ENCODE data around the gene SLC9A6. TPM values are rescaled to one million over a fixed set of nuclear protein-coding genes. Genes with fewer than 3 reads are reported as not detected.
"Not testable (repeated sequence)": the region's sequence is repeated elsewhere in the genome, so short reads cannot be mapped to it uniquely, and the experiment has no call there.

SLC9A6 gene
- total and polyA plus RNA-seq, 7 experiments from 2014 or later = 16.0 to 24.9 (median 18.9) TPM

DNA sequence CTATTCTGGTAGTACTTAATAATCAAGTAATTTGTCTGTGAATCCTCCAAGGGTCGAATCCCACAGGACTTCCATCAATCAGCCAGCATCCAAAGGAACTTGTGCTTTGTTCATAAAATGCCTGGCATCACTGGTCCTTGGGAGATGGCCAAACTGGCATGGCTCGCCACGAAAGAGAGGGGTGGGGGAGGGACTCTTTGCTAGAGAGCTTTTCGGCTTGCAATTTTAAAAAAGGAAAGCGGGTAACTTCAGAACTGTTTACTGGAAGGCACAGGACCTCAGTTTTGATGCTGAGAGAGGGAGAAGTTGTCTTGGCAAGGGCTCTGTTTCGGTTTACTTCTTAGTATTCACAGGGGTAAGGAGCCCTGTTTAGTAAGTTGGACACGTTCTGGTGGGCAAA lies 82.7 kb downstream of the SLC9A6 start:
- no peaks in the 10 kb centered on the region for H3K36me3 Mint-ChIP-seq
- ChIA-PET POLR2A (interaction anchor here (1.2 kb wide), 1 partner anchor 38 kb away, joined by 3 read pairs; no protein-coding TSS in a partner anchor), CTCF (interaction anchor here (0.6 kb wide), 1 partner anchor 201 kb away, joined by 3 read pairs; no protein-coding TSS in a partner anchor)
- Histone ChIP-seq H3K27ac (ENCODE audit: low read depth, low read length) (no peak overlapping the region), H3K4me1 (ENCODE audit: control insufficient read depth in 2 of 2, insufficient read depth in 2 of 2, low read length in 2 of 2) (peaks cover 0 to 28% of the 10 kb centered on the region in 2 donors), H3K4me3 (ENCODE audit: low read length) (no peak overlapping the region), H3K36me3 (ENCODE audit: control insufficient read depth in 2 of 3, insufficient read depth in 3 of 3, low read length in 3 of 3) (no peaks in the 10 kb centered on the region), H3K9me3 (ENCODE audit: control insufficient read depth in 2 of 3, low read length in 3 of 3) (no peaks in the 10 kb centered on the region), H3K27me3 (ENCODE audit: control insufficient read depth in 2 of 2, insufficient read depth in 2 of 2, low read length in 2 of 2) (no peaks in the 10 kb centered on the region)
- no peak overlapping the region for H3K4me3 Mint-ChIP-seq
- H3K27me3 Mint-ChIP-seq = no peaks in the 10 kb centered on the region
- H3K4me1 Mint-ChIP-seq = peaks cover 19 to 50% (median 45%) of the 10 kb centered on the region in 7 donors
- no peak for DNase-seq
- peaks cover 0 to 6% (median 0%) of the 10 kb centered on the region in 11 donors for H3K9me3 Mint-ChIP-seq
- peak overlapping the region in 4 of 9 donors; percentile 19 to 67 (median 34) for H3K27ac Mint-ChIP-seq
- intact Hi-C loops (cut with micrococcal nuclease) = no loop called here
- no peak for ATAC-seq

DNA sequence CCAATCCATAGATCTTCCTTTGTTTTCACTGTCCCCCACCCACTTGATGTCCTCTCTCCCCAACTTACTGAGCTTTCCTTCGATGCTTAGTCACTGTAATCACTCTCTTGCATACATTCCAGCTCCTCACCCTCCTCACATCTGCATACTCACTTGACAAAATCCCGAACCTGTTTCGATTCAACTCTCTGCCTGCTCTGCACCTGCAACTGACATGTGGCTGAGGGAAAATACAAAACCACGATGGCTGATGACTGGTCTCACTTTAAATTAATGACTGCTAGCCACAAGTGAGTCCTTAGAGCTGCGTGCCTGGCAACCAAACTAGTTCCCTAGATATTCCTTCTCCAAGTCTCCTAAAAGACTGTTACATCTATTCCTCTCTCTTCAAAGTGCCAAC lies 91.7 kb downstream of the SLC9A6 start:
- Mint-ChIP-seq H3K27me3 (peaks cover 4 to 25% (median 12%) of the 10 kb centered on the region in 5 donors), H3K4me3 (no peak overlapping the region), H3K27ac (no peak overlapping the region), H3K36me3 (no peaks in the 10 kb centered on the region), H3K9me3 (peaks cover 0 to 2% (median 0%) of the 10 kb centered on the region in 11 donors), H3K4me1 (no peaks in the 10 kb centered on the region)
- ATAC-seq (no peak), DNase-seq (no peak)
- no peak overlapping the region for H3K27ac ChIP-seq (ENCODE audit: low read depth, low read length)
- no peaks in the 10 kb centered on the region for H3K27me3 ChIP-seq (ENCODE audit: control insufficient read depth in 2 of 2, insufficient read depth in 2 of 2, low read length in 2 of 2)
- ChIA-PET CTCF (no interaction called here), POLR2A (no interaction called here)
- no peaks in the 10 kb centered on the region for H3K4me1 ChIP-seq (ENCODE audit: control insufficient read depth in 2 of 2, insufficient read depth in 2 of 2, low read length in 2 of 2)
- H3K9me3 ChIP-seq (ENCODE audit: control insufficient read depth in 2 of 3, low read length in 3 of 3) = no peaks in the 10 kb centered on the region
- H3K36me3 ChIP-seq (ENCODE audit: control insufficient read depth in 2 of 3, insufficient read depth in 3 of 3, low read length in 3 of 3) = no peaks in the 10 kb centered on the region
- intact Hi-C loops (cut with micrococcal nuclease) = no loop called here
- H3K4me3 ChIP-seq (ENCODE audit: low read length) = no peak overlapping the region

DNA sequence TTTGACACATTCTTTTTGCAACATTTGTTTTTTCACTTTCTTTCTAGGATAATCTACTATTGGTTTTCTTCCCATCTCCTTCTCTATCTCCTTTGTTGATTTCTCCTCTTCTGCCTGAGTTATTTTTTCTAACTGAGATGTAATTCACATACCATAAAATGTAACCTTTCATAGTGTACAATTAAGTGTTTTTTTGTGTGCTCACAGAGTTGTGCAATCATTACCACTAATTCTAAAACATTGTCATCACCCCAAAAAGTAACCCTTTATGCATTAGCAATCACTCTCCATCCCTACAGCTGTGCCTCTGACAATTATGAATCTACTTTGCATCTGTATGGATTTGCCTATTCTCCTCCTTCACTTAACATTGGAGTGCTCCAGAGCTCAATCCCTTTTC lies 95.5 kb downstream of the SLC9A6 start:
- intact Hi-C loops (cut with micrococcal nuclease) = no loop called here
- Mint-ChIP-seq H3K4me1 (no peaks in the 10 kb centered on the region), H3K27ac (no peak overlapping the region), H3K4me3 (no peak overlapping the region), H3K9me3 (peaks cover 0 to 2% (median 0%) of the 10 kb centered on the region in 11 donors), H3K36me3 (no peaks in the 10 kb centered on the region), H3K27me3 (peaks cover 4 to 27% (median 12%) of the 10 kb centered on the region in 5 donors)
- H3K27ac ChIP-seq (ENCODE audit: low read depth, low read length) = no peak overlapping the region
- no peaks in the 10 kb centered on the region for H3K4me1 ChIP-seq (ENCODE audit: control insufficient read depth in 2 of 2, insufficient read depth in 2 of 2, low read length in 2 of 2)
- H3K27me3 ChIP-seq (ENCODE audit: control insufficient read depth in 2 of 2, insufficient read depth in 2 of 2, low read length in 2 of 2) = no peaks in the 10 kb centered on the region
- CTCF ChIA-PET = no interaction called here
- H3K4me3 ChIP-seq (ENCODE audit: low read length) = no peak overlapping the region
- ATAC-seq = no peak
- H3K36me3 ChIP-seq (ENCODE audit: control insufficient read depth in 2 of 3, insufficient read depth in 3 of 3, low read length in 3 of 3) = no peaks in the 10 kb centered on the region
- no peak for DNase-seq
- POLR2A ChIA-PET = no interaction called here
- no peaks in the 10 kb centered on the region for H3K9me3 ChIP-seq (ENCODE audit: control insufficient read depth in 2 of 3, low read length in 3 of 3)

DNA sequence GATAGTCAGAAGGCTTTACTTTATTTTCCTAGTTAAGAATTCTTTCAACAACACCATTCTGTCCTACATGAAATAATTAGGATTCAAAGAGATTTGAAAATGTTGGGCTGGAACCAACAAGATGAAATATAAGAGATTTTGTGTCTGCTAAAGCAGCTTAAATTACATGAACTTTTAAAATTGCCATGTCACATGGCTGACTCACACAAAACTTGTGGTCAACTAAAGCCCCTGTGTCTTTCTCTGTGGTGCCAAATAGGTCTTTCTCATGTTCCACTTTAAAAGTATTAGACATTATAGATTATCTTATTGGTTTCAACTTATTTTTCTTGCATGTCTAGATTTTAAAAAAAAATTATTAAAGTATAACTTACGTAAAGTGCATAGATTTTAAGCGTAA lies 101.3 kb downstream of the SLC9A6 start:
- ATAC-seq = no peak

DNA sequence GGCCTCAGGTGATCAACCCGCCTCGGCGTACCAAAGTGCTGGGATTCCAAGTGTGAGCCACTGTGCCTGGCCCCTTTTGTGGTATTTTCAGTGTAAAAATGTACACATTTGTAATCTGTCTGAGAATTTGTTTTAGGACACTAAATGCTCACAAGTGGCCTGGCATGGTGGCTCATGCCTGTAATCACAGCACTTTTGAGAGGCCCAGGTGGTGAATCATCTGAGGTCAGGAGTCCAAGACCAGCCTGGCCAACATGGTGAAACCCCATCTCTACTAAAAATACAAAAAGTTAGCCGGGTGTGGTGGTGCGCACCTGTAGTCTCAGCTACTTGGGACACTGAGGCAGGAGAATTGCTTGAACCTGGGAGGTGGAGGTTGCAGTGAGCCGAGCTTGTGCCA lies 106.7 kb downstream of the SLC9A6 start:
- H3K4me3 Mint-ChIP-seq; DNase-seq; H3K27me3 ChIP-seq (ENCODE audit: control insufficient read depth in 2 of 2, insufficient read depth in 2 of 2, low read length in 2 of 2); H3K4me1 ChIP-seq (ENCODE audit: control insufficient read depth in 2 of 2, insufficient read depth in 2 of 2, low read length in 2 of 2); CTCF ChIA-PET; intact Hi-C loops (cut with micrococcal nuclease); H3K9me3 ChIP-seq (ENCODE audit: control insufficient read depth in 2 of 3, low read length in 3 of 3); H3K36me3 Mint-ChIP-seq; H3K36me3 ChIP-seq (ENCODE audit: control insufficient read depth in 2 of 3, insufficient read depth in 3 of 3, low read length in 3 of 3); H3K27ac Mint-ChIP-seq; H3K27ac ChIP-seq (ENCODE audit: low read depth, low read length); H3K4me3 ChIP-seq (ENCODE audit: low read length); H3K27me3 Mint-ChIP-seq; ATAC-seq; H3K9me3 Mint-ChIP-seq; H3K4me1 Mint-ChIP-seq; POLR2A ChIA-PET: not testable (repeated sequence)

More for the DNA sequence above, 101.3 kb downstream of the SLC9A6 start:
- Mint-ChIP-seq H3K4me1 (no peaks in the 10 kb centered on the region), H3K27ac (no peak overlapping the region), H3K9me3 (peaks cover 0 to 1% (median 0%) of the 10 kb centered on the region in 11 donors), H3K4me3 (no peak overlapping the region), H3K27me3 (peaks cover 0 to 4% (median 0%) of the 10 kb centered on the region in 5 donors), H3K36me3 (no peaks in the 10 kb centered on the region)
- Histone ChIP-seq H3K9me3 (ENCODE audit: control insufficient read depth in 2 of 3, low read length in 3 of 3) (no peaks in the 10 kb centered on the region), H3K4me3 (ENCODE audit: low read length) (no peak overlapping the region), H3K36me3 (ENCODE audit: control insufficient read depth in 2 of 3, insufficient read depth in 3 of 3, low read length in 3 of 3) (no peaks in the 10 kb centered on the region), H3K27ac (ENCODE audit: low read depth, low read length) (no peak overlapping the region), H3K27me3 (ENCODE audit: control insufficient read depth in 2 of 2, insufficient read depth in 2 of 2, low read length in 2 of 2) (no peaks in the 10 kb centered on the region), H3K4me1 (ENCODE audit: control insufficient read depth in 2 of 2, insufficient read depth in 2 of 2, low read length in 2 of 2) (no peaks in the 10 kb centered on the region)
- no peak for DNase-seq
- intact Hi-C loops (cut with micrococcal nuclease) = no loop called here
- ChIA-PET POLR2A (no interaction called here), CTCF (no interaction called here)

DNA sequence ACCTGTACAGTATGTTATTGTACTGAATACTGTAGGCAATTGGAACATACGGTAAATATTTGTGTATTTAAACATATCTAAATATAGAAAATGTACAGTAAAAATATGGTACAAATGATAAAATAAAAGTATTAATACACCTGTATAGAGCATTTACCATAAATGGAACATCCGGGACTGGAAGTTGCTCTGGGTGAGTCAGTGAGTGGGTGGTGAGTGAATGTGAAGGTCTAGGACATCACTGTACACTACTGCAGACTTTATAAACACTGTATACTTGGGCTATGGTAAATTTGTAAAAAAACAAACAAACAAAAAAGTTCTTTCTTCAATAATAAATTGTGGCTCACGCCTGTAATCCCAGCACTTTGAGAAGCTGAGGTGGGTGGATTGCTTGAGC lies 109.7 kb downstream of the SLC9A6 start:
- POLR2A ChIA-PET = no interaction called here
- no peak overlapping the region for H3K4me3 Mint-ChIP-seq
- peaks cover 0 to 1% (median 0%) of the 10 kb centered on the region in 7 donors for H3K4me1 Mint-ChIP-seq

More for the DNA sequence above, 109.7 kb downstream of the SLC9A6 start:
- Mint-ChIP-seq H3K9me3 (no peaks in the 10 kb centered on the region), H3K36me3 (no peaks in the 10 kb centered on the region), H3K27ac (no peak overlapping the region), H3K27me3 (no peaks in the 10 kb centered on the region)
- no peaks in the 10 kb centered on the region for H3K36me3 ChIP-seq (ENCODE audit: control insufficient read depth in 2 of 3, insufficient read depth in 3 of 3, low read length in 3 of 3)
- H3K4me1 ChIP-seq (ENCODE audit: control insufficient read depth in 2 of 2, insufficient read depth in 2 of 2, low read length in 2 of 2) = no peaks in the 10 kb centered on the region
- no peaks in the 10 kb centered on the region for H3K27me3 ChIP-seq (ENCODE audit: control insufficient read depth in 2 of 2, insufficient read depth in 2 of 2, low read length in 2 of 2)
- ATAC-seq (no peak), DNase-seq (no peak)
- intact Hi-C loops (cut with micrococcal nuclease) = no loop called here
- H3K9me3 ChIP-seq (ENCODE audit: control insufficient read depth in 2 of 3, low read length in 3 of 3) = no peaks in the 10 kb centered on the region
- H3K27ac ChIP-seq (ENCODE audit: low read depth, low read length) = no peak overlapping the region
- CTCF ChIA-PET = no interaction called here
- no peak overlapping the region for H3K4me3 ChIP-seq (ENCODE audit: low read length)

Data from naive thymus-derived CD4-positive, alpha-beta T cell (primary cell).